ENCODE measurements around the gene POGZ. TPM values are rescaled to one million over a fixed set of nuclear protein-coding genes. Genes with fewer than 3 reads are reported as not detected.

POGZ gene
- total RNA-seq, 1 donor from 2014 or later: 135 TPM

DNA sequence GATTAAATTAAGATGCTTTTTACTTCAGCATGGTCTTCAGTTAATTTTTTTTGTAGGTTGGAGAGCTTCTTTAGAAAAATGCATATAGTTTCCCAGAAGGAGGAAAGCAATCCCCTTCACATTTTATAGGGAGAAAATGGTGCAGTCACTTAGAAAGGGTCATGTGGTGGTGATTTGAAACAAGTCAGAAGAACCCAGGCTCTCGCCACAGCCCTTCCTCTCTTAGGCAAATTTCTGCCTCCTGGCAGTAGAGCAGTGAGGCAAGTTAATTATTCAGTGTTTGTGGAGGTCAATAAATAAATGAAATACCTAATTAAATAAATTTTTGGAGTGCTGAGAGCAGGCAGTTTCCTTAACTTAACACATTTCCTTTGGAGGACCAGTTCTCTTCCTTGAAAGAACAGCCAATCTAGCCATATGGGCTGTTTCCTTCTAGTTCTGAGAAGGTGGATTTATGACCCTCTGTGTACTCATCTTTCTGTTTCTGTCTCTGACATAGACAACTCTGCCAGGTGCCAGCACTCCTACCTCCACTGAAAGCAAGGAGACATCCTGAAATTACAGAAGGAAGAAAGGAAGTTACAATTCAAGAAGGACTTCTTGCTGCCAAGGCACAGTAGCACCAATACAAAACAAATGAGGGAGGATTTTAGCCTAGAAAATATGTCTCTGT is 19.0 kb upstream of the POGZ start:
- ATAC-seq (ENCODE audit: low read depth): no peak
- no peak for DNase-seq
- Mint-ChIP-seq H3K4me1 (no peaks in the 10 kb centered on the region), H3K4me3 (no peak overlapping the region), H3K9me3 (no peaks in the 10 kb centered on the region), H3K27ac (no peak overlapping the region), H3K27me3 (no peaks in the 10 kb centered on the region), H3K36me3 (ENCODE audit: low read depth) (no peaks in the 10 kb centered on the region)
- ChIA-PET POLR2A (no interaction called here), CTCF (no interaction called here)
- TF ChIP-seq, protein P1, sequence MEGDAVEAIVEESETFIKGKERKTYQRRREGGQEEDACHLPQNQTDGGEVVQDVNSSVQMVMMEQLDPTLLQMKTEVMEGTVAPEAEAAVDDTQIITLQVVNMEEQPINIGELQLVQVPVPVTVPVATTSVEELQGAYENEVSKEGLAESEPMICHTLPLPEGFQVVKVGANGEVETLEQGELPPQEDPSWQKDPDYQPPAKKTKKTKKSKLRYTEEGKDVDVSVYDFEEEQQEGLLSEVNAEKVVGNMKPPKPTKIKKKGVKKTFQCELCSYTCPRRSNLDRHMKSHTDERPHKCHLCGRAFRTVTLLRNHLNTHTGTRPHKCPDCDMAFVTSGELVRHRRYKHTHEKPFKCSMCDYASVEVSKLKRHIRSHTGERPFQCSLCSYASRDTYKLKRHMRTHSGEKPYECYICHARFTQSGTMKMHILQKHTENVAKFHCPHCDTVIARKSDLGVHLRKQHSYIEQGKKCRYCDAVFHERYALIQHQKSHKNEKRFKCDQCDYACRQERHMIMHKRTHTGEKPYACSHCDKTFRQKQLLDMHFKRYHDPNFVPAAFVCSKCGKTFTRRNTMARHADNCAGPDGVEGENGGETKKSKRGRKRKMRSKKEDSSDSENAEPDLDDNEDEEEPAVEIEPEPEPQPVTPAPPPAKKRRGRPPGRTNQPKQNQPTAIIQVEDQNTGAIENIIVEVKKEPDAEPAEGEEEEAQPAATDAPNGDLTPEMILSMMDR (IDR thresholded peaks at IDR 0.05): no peak
- intact Hi-C loops (cut with micrococcal nuclease): no loop called here

DNA sequence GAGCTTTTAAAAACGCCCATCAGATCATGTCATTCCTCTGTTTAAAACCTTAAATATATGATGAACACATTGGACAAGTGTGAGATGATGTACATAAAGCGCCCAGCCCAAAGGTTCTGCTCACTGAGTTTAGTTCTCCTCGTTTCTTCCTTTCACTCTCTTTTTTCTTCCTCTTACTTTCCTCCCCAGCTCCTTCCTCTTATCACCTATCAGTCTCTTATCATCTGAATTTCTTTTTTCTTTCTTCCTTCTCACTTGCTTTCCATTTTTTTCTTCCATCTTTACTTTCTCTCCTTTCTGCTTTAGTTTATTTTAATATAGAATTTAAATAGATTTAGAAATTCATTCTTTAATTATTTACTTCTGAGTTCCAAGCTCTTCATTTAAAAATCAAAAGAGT is 17.8 kb upstream of the POGZ start:
- TF ChIP-seq, protein P1 (IDR thresholded peaks at IDR 0.05): no peak
- Mint-ChIP-seq H3K9me3 (no peaks in the 10 kb centered on the region), H3K36me3 (ENCODE audit: low read depth) (no peaks in the 10 kb centered on the region), H3K4me1 (peaks cover 5% of the 10 kb centered on the region), H3K27me3 (no peaks in the 10 kb centered on the region), H3K4me3 (no peak overlapping the region), H3K27ac (no peak overlapping the region)
- CTCF ChIA-PET: no interaction called here
- DNase-seq (no peak), ATAC-seq (ENCODE audit: low read depth) (no peak)
- intact Hi-C loops (cut with micrococcal nuclease): no loop called here
- POLR2A ChIA-PET: interaction anchor here (0.6 to 1.0 kb wide), 3 partner anchors 18 to 1259 kb away, joined by 3 read pairs; partner anchors contain the start of gene POGZ

DNA sequence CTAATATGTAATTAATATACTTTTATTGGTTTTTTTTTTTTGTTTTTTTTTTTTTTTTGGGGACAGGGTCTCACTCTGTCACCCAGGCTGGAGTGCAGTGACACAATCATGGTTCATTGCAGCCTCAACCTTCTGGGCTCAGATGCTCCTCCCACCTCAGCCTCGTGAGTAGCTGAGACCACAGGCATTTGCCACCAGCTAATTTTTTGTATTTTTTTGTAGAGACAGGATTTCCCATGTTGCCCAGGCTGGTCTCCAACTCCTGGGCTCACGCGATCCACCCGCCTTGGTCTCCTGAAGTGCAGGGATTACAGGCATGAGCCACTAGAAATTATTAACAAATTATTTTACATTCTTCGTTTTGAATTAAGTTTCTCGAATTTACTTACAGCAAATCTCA is 16.8 kb upstream of the POGZ start:
- intact Hi-C loops (cut with micrococcal nuclease): no loop called here
- DNase-seq (no peak), ATAC-seq (ENCODE audit: low read depth) (no peak)
- Mint-ChIP-seq H3K36me3 (ENCODE audit: low read depth) (no peaks in the 10 kb centered on the region), H3K4me3 (no peak overlapping the region), H3K27ac (no peak overlapping the region), H3K9me3 (no peaks in the 10 kb centered on the region), H3K4me1 (peaks cover 5% of the 10 kb centered on the region), H3K27me3 (no peaks in the 10 kb centered on the region)
- ChIA-PET CTCF (no interaction called here), POLR2A (interaction anchor here (1.0 kb wide), 1 partner anchor 17 kb away, joined by 3 read pairs; the partner anchor contains the start of gene POGZ)
- TF ChIP-seq, protein P1 (IDR thresholded peaks at IDR 0.05): no peak

DNA sequence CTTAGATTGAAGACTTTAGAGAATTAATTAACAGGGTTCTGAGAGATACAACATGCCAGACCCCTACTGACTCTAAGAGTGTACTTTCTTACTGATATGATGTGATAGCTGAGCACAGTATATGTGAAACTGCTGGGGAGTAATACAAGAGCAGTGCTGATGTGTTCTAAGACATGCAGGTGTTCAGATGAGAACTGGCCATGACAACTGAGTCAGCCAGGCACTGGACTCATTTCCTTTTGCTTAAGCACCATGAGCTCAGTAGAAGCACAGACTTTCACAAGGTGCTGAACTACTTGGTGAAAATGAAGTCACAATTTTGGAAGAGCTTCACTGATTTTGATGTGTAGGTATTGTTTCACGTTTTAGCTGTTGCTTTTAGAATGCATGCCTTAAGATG is 15.9 kb upstream of the POGZ start:
- Mint-ChIP-seq H3K4me3 (no peak overlapping the region), H3K36me3 (ENCODE audit: low read depth) (no peaks in the 10 kb centered on the region), H3K27ac (no peak overlapping the region), H3K27me3 (no peaks in the 10 kb centered on the region), H3K9me3 (no peaks in the 10 kb centered on the region), H3K4me1 (peaks cover 5% of the 10 kb centered on the region)
- CTCF ChIA-PET: interaction anchor here (1.1 kb wide), 1 partner anchor 16 kb away, joined by 3 read pairs; the partner anchor contains the start of gene POGZ
- TF ChIP-seq, protein P1 (IDR thresholded peaks at IDR 0.05): no peak
- POLR2A ChIA-PET: interaction anchor here (0.7 to 6.1 kb wide), 4 partner anchors 10 to 148 kb away, joined by 3 to 122 read pairs (median 3); partner anchors contain the start of genes PI4KB and POGZ
- DNase-seq: no peak
- no peak for ATAC-seq (ENCODE audit: low read depth)
- intact Hi-C loops (cut with micrococcal nuclease): no loop called here

DNA sequence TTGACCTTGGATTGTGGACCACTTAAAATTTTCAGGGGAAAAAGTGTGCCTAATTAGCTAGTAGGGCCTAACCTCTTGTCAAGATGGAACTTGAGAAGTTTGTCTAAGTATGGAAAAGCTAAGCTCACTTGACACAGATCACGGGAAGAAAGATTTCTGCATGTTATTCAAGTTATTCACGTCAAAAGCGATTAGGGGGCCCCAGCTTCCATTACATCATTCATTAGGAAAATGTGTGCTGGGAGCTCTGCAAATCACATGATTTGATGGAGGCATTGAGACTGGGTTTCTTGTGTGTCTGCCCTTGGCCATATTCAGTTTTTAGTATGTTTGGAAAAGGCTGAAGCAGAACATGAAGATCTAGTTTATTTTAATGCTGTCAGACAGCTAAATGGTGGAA is 15.5 kb upstream of the POGZ start:
- Mint-ChIP-seq H3K27me3 (no peaks in the 10 kb centered on the region), H3K36me3 (ENCODE audit: low read depth) (no peaks in the 10 kb centered on the region), H3K9me3 (no peaks in the 10 kb centered on the region), H3K4me1 (peaks cover 5% of the 10 kb centered on the region), H3K27ac (no peak overlapping the region), H3K4me3 (no peak overlapping the region)
- TF ChIP-seq, protein P1 (IDR thresholded peaks at IDR 0.05): no peak
- intact Hi-C loops (cut with micrococcal nuclease): no loop called here
- ChIA-PET POLR2A (interaction anchor here (0.7 to 6.1 kb wide), 4 partner anchors 10 to 148 kb away, joined by 3 to 122 read pairs (median 3); partner anchors contain the start of genes PI4KB and POGZ), CTCF (interaction anchor here (1.1 kb wide), 1 partner anchor 16 kb away, joined by 3 read pairs; the partner anchor contains the start of gene POGZ)
- DNase-seq (no peak), ATAC-seq (ENCODE audit: low read depth) (no peak)
